ENCODE measurements around the gene ASMTL. TPM values are rescaled to one million over a fixed set of nuclear protein-coding genes. Genes with fewer than 3 reads are reported as not detected.

Gene ASMTL
- total and polyA plus RNA-seq, 2 experiments from 2014 or later, result 36.5 to 43.8 TPM

- DNase-seq (ENCODE audit: low read depth in 1 of 2, low spot score in 1 of 2), result no peak
- H3K27ac ChIP-seq, result no peak overlapping the region
- H3K4me3 ChIP-seq, result no peak overlapping the region
- no peaks in the 10 kb centered on the region for H3K9me3 ChIP-seq (ENCODE audit: low read depth)
- H3K4me1 ChIP-seq (ENCODE audit: low read depth), result no peaks in the 10 kb centered on the region
- TF ChIP-seq CTCF (IDR thresholded peaks at IDR 0.05; ENCODE audit: low read depth, low read length), result no peak
- no peaks in the 10 kb centered on the region for H3K27me3 ChIP-seq
- H3K36me3 ChIP-seq, result peaks cover 18% of the 10 kb centered on the region
Observed at GRCh38 chrX:1357993-1358392, 94.7 kb downstream of the ASMTL start.

- no peak for TF ChIP-seq CTCF (IDR thresholded peaks at IDR 0.05; ENCODE audit: low read depth, low read length)
- Histone ChIP-seq H3K4me3 (no peak overlapping the region), H3K27me3 (no peaks in the 10 kb centered on the region), H3K9me3 (ENCODE audit: low read depth) (no peaks in the 10 kb centered on the region), H3K27ac (peak overlapping the region; percentile 75), H3K36me3 (peaks cover 10% of the 10 kb centered on the region), H3K4me1 (ENCODE audit: low read depth) (no peaks in the 10 kb centered on the region)
- DNase-seq (ENCODE audit: low read depth in 1 of 2, low spot score in 1 of 2), result no peak
Observed at GRCh38 chrX:1355131-1356046, 97.3 kb downstream of the ASMTL start.

GRCh38 chrX:1354036-1355019 lies 98.4 kb downstream of the ASMTL start:
- Histone ChIP-seq H3K36me3 (peaks cover 10% of the 10 kb centered on the region), H3K27ac (peak overlapping the region; percentile 54), H3K4me1 (ENCODE audit: low read depth) (no peaks in the 10 kb centered on the region), H3K4me3 (no peak overlapping the region), H3K9me3 (ENCODE audit: low read depth) (no peaks in the 10 kb centered on the region), H3K27me3 (no peaks in the 10 kb centered on the region)
- DNase-seq (ENCODE audit: low read depth in 1 of 2, low spot score in 1 of 2), result no peak
- TF ChIP-seq CTCF (IDR thresholded peaks at IDR 0.05; ENCODE audit: low read depth, low read length), result no peak

Other genes starting within 250 kb of the ASMTL start
- gene CRLF2, start 240.3 kb downstream of the ASMTL start, total RNA-seq, result not detected in 2 replicates
- gene CRLF2, start 240.3 kb downstream of the ASMTL start, polyA plus RNA-seq, result not detected in 2 replicates
- 1.9 and 2.1 TPM in 2 replicates for gene CSF2RA, start 184.1 kb downstream of the ASMTL start, total RNA-seq
- gene CSF2RA, start 184.1 kb downstream of the ASMTL start, polyA plus RNA-seq, result 2.4 TPM in 2 replicates
- 0.11 TPM in 1 of 2 replicates, not detected in the other for gene IL3RA, start 116.1 kb downstream of the ASMTL start, total RNA-seq
- 3.4 and 5.3 TPM in 2 replicates for gene IL3RA, start 116.1 kb downstream of the ASMTL start, polyA plus RNA-seq
- 484 and 592 TPM in 2 replicates for gene SLC25A6, start 60.8 kb downstream of the ASMTL start, total RNA-seq
- 370 and 468 TPM in 2 replicates for gene SLC25A6, start 60.8 kb downstream of the ASMTL start, polyA plus RNA-seq
- gene P2RY8, start 84.3 kb upstream of the ASMTL start, total RNA-seq, result not detected in 2 replicates
- 0.09 TPM in 1 of 2 replicates, not detected in the other for gene P2RY8, start 84.3 kb upstream of the ASMTL start, polyA plus RNA-seq
- 74.3 and 87.4 TPM in 2 replicates for gene AKAP17A, start 138.7 kb upstream of the ASMTL start, total RNA-seq
- 60.9 and 99.7 TPM in 2 replicates for gene AKAP17A, start 138.7 kb upstream of the ASMTL start, polyA plus RNA-seq
- not detected in 2 replicates for gene ASMT, start 162.2 kb upstream of the ASMTL start, total RNA-seq
- gene ASMT, start 162.2 kb upstream of the ASMTL start, polyA plus RNA-seq, result not detected in 2 replicates

All from cardiac muscle cell (in vitro differentiated cells and primary cell).